H9 (cell line): ENCODE results near the gene COL4A6. TPM values are rescaled to one million over a fixed set of nuclear protein-coding genes. Genes with fewer than 3 reads are reported as not detected.

Source experiments
- DNase-seq: peaks from one replicate; pipeline ENCODE4 v3.0.0-alpha.2; 2017
- H2AFZ ChIP-seq: one replicate; pipeline ENCODE4 v1.6.1; 2013; ENCODE audit warnings: mild to moderate bottlenecking, low read length, control low read depth, moderate library complexity
- H2AK5ac ChIP-seq: 2 replicates; pipeline ENCODE4 v1.6.1; 2013; ENCODE audit warnings: low read length, control low read depth, mixed read lengths; ENCODE audit not compliant: insufficient read length
- H2BK120ac ChIP-seq: one replicate; pipeline ENCODE4 v1.6.1; 2013; ENCODE audit warnings: low read depth, mild to moderate bottlenecking, low read length, control low read depth, inconsistent platforms; ENCODE audit not compliant: poor library complexity, severe bottlenecking
- H2BK12ac ChIP-seq: 2 replicates; pipeline ENCODE4 v1.6.1; 2013; ENCODE audit warnings: low read length, control low read depth, mixed read lengths, low read depth; ENCODE audit not compliant: insufficient read length
- H2BK15ac ChIP-seq: 2 replicates; pipeline ENCODE4 v1.6.1; 2013; ENCODE audit warnings: low read depth, low read length, control low read depth
- H2BK20ac ChIP-seq: one replicate; pipeline ENCODE4 v1.6.1; 2013; ENCODE audit warnings: low read depth, mild to moderate bottlenecking, low read length, control low read depth, inconsistent platforms; ENCODE audit not compliant: poor library complexity, severe bottlenecking
- H2BK5ac ChIP-seq: 2 replicates; pipeline ENCODE4 v1.6.1; 2013; ENCODE audit warnings: low read length, control low read depth, mixed read lengths; ENCODE audit not compliant: insufficient read length
- H3K14ac ChIP-seq: 2 replicates; pipeline ENCODE4 v1.6.1; 2013; ENCODE audit warnings: low read length, control low read depth; ENCODE audit not compliant: insufficient read depth
- H3K18ac ChIP-seq: 2 replicates; pipeline ENCODE4 v1.6.1; 2013; ENCODE audit warnings: low read depth, mild to moderate bottlenecking, mixed read lengths, low read length, control low read depth; ENCODE audit not compliant: insufficient read length
- H3K23ac ChIP-seq: 2 replicates; pipeline ENCODE4 v1.6.1; 2013; ENCODE audit warnings: low read length, control low read depth, mixed read lengths, low read depth; ENCODE audit not compliant: insufficient read length
- H3K23me2 ChIP-seq: 2 replicates; pipeline ENCODE4 v1.6.1; 2013; ENCODE audit warnings: low read depth, mild to moderate bottlenecking, mixed read lengths, low read length, control low read depth; ENCODE audit not compliant: insufficient read length, poor library complexity, severe bottlenecking
- H3K27ac ChIP-seq: 2 replicates; pipeline ENCODE4 v1.5.1; 2013; ENCODE audit warnings: low read length, control low read depth, mixed read lengths, low read depth; ENCODE audit not compliant: insufficient read length
- H3K27me3 ChIP-seq: 2 replicates; pipeline ENCODE4 v1.6.1; 2013; ENCODE audit warnings: low read length, control low read depth, inconsistent platforms; ENCODE audit not compliant: insufficient read depth
- H3K4ac ChIP-seq: 2 replicates; pipeline ENCODE4 v1.6.1; 2013; ENCODE audit warnings: low read depth, mild to moderate bottlenecking, control low read depth, inconsistent platforms, low read length, moderate library complexity
- H3K4me1 ChIP-seq: 2 replicates; pipeline ENCODE4 v1.6.1; 2013; ENCODE audit warnings: low read length, control low read depth, inconsistent platforms; ENCODE audit not compliant: insufficient read depth
- H3K4me2 ChIP-seq: 2 replicates; pipeline ENCODE4 v1.6.1; 2013; ENCODE audit warnings: low read length, control low read depth, mixed read lengths; ENCODE audit not compliant: insufficient read length, insufficient read depth
- H3K56ac ChIP-seq: 2 replicates; pipeline ENCODE4 v1.6.1; 2013; ENCODE audit warnings: low read depth, mild to moderate bottlenecking, mixed read lengths, low read length, control low read depth; ENCODE audit not compliant: insufficient read length
- H3K79me1 ChIP-seq: 2 replicates; pipeline ENCODE4 v1.6.1; 2013; ENCODE audit warnings: low read depth, mild to moderate bottlenecking, moderate library complexity, low read length, control low read depth, inconsistent platforms; ENCODE audit not compliant: insufficient read depth, poor library complexity, severe bottlenecking
- H3K79me2 ChIP-seq: 2 replicates; pipeline ENCODE4 v1.6.1; 2013; ENCODE audit warnings: low read length, control low read depth, inconsistent platforms; ENCODE audit not compliant: insufficient read depth
- H3K9ac ChIP-seq: 2 replicates; pipeline ENCODE4 v1.6.1; 2013; ENCODE audit warnings: low read length, control low read depth, mixed read lengths; ENCODE audit not compliant: insufficient read length; ENCODE audit errors: extremely low read depth
- H3K9me3 ChIP-seq: one replicate; pipeline ENCODE4 v1.6.1; 2013; ENCODE audit warnings: low read depth, low read length, inconsistent platforms; ENCODE audit not compliant: control insufficient read depth
- H3T11ph ChIP-seq: one replicate; pipeline ENCODE4 v1.6.1; 2013; ENCODE audit warnings: mild to moderate bottlenecking, low read length, control low read depth, inconsistent platforms
- H4K20me1 ChIP-seq: one replicate; pipeline ENCODE4 v1.6.1; 2013; ENCODE audit not compliant: control insufficient read depth, insufficient read length, insufficient read depth
- H4K5ac ChIP-seq: 2 replicates; pipeline ENCODE4 v1.6.1; 2013; ENCODE audit warnings: low read depth, mild to moderate bottlenecking, mixed read lengths, low read length, control low read depth; ENCODE audit not compliant: insufficient read length
- H4K8ac ChIP-seq: replicated peaks from 2 replicates; pipeline ENCODE4 v1.6.1; 2013; ENCODE audit warnings: low read length, control low read depth, mixed read lengths, low read depth; ENCODE audit not compliant: insufficient read length
- H4K91ac ChIP-seq: 2 replicates; pipeline ENCODE4 v1.6.1; 2013; ENCODE audit warnings: low read depth, mild to moderate bottlenecking, moderate library complexity, mixed read lengths, low read length, control low read depth; ENCODE audit not compliant: insufficient read length
- H3K27ac Mint-ChIP-seq, 3 experiments: 2 replicates in 2 of 3; 3 replicates in 1 of 3; pipeline ENCODE4 v1.8.0; 2020 to 2021; ENCODE audit warnings: mixed read lengths in 3 of 3, mild to moderate bottlenecking in 1 of 3, moderate library complexity in 1 of 3
- H3K27me3 Mint-ChIP-seq: 2 replicates; pipeline ENCODE4 v1.8.0; 2021; ENCODE audit warnings: low read depth, mild to moderate bottlenecking, moderate library complexity, mixed read lengths
- H3K36me3 Mint-ChIP-seq, 3 experiments: 2 replicates in 2 of 3; 3 replicates in 1 of 3; pipeline ENCODE4 v1.8.0; 2020 to 2021; ENCODE audit warnings: low read depth in 3 of 3, mixed read lengths in 3 of 3; ENCODE audit not compliant: insufficient read depth in 1 of 3
- H3K4me1 Mint-ChIP-seq, 2 experiments: 2 replicates each; pipeline ENCODE4 v1.8.0; 2020; ENCODE audit warnings: mixed read lengths in 2 of 2
- H3K4me3 Mint-ChIP-seq, 2 experiments: 2 replicates in 1 of 2; 3 replicates in 1 of 2; pipeline ENCODE4 v1.8.0; 2020 to 2021; ENCODE audit warnings: mild to moderate bottlenecking in 2 of 2, mixed read lengths in 2 of 2, moderate library complexity in 1 of 2
- H3K9me3 Mint-ChIP-seq, 2 experiments: 2 replicates in 1 of 2; 3 replicates in 1 of 2; pipeline ENCODE4 v1.8.0; 2020; ENCODE audit warnings: mild to moderate bottlenecking in 2 of 2, mixed read lengths in 2 of 2, moderate library complexity in 1 of 2
- WGBS: extraction: QIAGEN DNeasy Blood & Tissue Kit; methylation state at CpG from one replicate; pipeline ENCODE4 v1.1.7; 2013; ENCODE audit warnings: missing lambda C conversion rate, low lambda C conversion rate, mixed read lengths; ENCODE audit not compliant: insufficient read length; ENCODE audit errors: extremely low coverage; 5-methylcytosine and 5-hydroxymethylcytosine counted together
- total RNA-seq: library from RNA; stranded (reverse); gene quantifications from 2 replicates; pipeline ENCODE4 v1.2.1, GENCODE V29; 2021
- TF ChIP-seq, protein P1 (sequence below): fragments of 200-600 bp; sonication (generic); conservative IDR thresholded peaks from 3 replicates; pipeline ENCODE4 v1.8.0; 2021; ENCODE audit warnings: antibody characterized with exemption, mild to moderate bottlenecking

Gene COL4A6
- total RNA-seq, 1 experiment from 2014 or later, result 16.7 TPM

DNA sequence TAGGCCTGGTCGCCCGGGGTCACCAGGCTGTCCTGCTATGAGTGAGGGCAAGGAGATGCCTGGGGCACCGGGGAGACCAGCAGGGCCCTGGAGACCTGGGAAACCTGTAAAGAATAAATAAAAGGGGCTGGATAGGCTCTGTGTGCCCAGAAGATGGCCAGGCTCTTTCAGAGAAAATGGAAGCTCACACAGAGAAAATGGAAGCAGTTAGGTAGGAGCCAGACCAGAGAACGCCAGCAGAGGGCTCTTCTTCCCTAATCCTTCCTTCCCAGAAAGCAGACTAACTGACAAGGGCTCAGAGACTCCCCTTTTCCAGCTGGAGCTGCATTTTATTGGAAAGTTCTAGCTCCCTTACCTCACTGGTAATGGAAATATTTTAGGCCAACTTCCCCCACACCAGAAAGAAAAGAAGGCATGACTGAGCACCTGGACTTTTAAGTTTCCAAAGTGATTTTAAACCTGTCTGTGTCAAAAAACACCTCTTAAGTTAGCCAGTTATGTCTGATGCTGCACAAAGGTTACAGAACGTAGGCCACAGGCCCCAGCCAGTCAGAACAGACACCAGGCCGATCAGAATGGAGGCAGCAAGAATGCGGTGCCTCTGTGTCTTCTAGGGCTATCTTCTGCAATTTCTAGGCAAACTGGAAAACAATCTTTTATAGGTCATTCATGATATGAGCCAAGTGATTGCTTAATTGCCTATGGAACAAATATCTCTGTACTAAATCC, 272.7 kb downstream of the COL4A6 start:
- no peaks in the 10 kb centered on the region for H3K79me1 ChIP-seq
- H3K14ac ChIP-seq, result no peak overlapping the region
- no peak overlapping the region for H3K4me3 Mint-ChIP-seq
- DNase-seq, result peak; percentile 63
- H3T11ph ChIP-seq, result no peak overlapping the region
- H2BK120ac ChIP-seq, result no peak overlapping the region
- H3K36me3 Mint-ChIP-seq, result peaks cover 4 to 16% (median 12%) of the 10 kb centered on the region in 3 experiments
- H3K4ac ChIP-seq, result no peak overlapping the region
- no peaks in the 10 kb centered on the region for H3K9me3 Mint-ChIP-seq
- no peak overlapping the region for H2BK20ac ChIP-seq
- no peaks in the 10 kb centered on the region for H3K9me3 ChIP-seq
- no peak overlapping the region for H2BK5ac ChIP-seq
- peaks cover 0 to 6% of the 10 kb centered on the region in 2 experiments; a peak in 3 of 4 replicates for H3K4me1 Mint-ChIP-seq
- H2AFZ ChIP-seq, result no peak overlapping the region
- no peak overlapping the region for H4K91ac ChIP-seq
- no peaks in the 10 kb centered on the region for H4K20me1 ChIP-seq
- no peaks in the 10 kb centered on the region; the same call in 1 of the 2 replicates for H3K27me3 Mint-ChIP-seq
- H2AK5ac ChIP-seq, result no peak overlapping the region
- no peak overlapping the region for H3K56ac ChIP-seq
- H3K27ac Mint-ChIP-seq, result peak overlapping the region; percentile 18 to 82 (median 19); a peak in 2 of 7 replicates
- no peak overlapping the region for H4K5ac ChIP-seq
- H3K79me2 ChIP-seq, result no peaks in the 10 kb centered on the region
- no peak overlapping the region for H2BK15ac ChIP-seq
- H3K9ac ChIP-seq, result no peak overlapping the region
- H3K27me3 ChIP-seq, result no peaks in the 10 kb centered on the region
- no peak overlapping the region for H3K18ac ChIP-seq
- H3K27ac ChIP-seq, result no peak overlapping the region
- no peaks in the 10 kb centered on the region for H3K23me2 ChIP-seq
- no peaks in the 10 kb centered on the region for H3K4me1 ChIP-seq
- H2BK12ac ChIP-seq, result no peak overlapping the region
- TF ChIP-seq, protein P1, sequence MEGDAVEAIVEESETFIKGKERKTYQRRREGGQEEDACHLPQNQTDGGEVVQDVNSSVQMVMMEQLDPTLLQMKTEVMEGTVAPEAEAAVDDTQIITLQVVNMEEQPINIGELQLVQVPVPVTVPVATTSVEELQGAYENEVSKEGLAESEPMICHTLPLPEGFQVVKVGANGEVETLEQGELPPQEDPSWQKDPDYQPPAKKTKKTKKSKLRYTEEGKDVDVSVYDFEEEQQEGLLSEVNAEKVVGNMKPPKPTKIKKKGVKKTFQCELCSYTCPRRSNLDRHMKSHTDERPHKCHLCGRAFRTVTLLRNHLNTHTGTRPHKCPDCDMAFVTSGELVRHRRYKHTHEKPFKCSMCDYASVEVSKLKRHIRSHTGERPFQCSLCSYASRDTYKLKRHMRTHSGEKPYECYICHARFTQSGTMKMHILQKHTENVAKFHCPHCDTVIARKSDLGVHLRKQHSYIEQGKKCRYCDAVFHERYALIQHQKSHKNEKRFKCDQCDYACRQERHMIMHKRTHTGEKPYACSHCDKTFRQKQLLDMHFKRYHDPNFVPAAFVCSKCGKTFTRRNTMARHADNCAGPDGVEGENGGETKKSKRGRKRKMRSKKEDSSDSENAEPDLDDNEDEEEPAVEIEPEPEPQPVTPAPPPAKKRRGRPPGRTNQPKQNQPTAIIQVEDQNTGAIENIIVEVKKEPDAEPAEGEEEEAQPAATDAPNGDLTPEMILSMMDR, result peak; percentile 76
- no CpG with 5 or more reads among the region's 7 CpGs for WGBS
- no peak overlapping the region for H4K8ac ChIP-seq
- H3K4me2 ChIP-seq, result no peak overlapping the region
- no peak overlapping the region for H3K23ac ChIP-seq
